Measurements from ENCODE around the gene PES1.
"Not testable (repeated sequence)": the region's sequence is repeated elsewhere in the genome, so short reads cannot be mapped to it uniquely, and the experiment has no call there.

PES1 gene

GRCh38 chr22:30568137-30568805 is 23.4 kb downstream of the PES1 start:
- Histone ChIP-seq H3K4me3 (no peak overlapping the region), H3K9me3 (no peaks in the 10 kb centered on the region), H3K27me3 (no peaks in the 10 kb centered on the region), H3K36me3 (no peaks in the 10 kb centered on the region), H3K27ac (no peak overlapping the region), H3K4me1 (peaks cover 0 to under 1% (median 0%) of the 10 kb centered on the region in 4 donors)
- intact Hi-C loops (cut with DNase I; ENCODE audit: low total_unique reads): no loop called here
- DNase-seq: no peak
- no peak for TF ChIP-seq CTCF (IDR thresholded peaks at IDR 0.05)

- DNase-seq; H3K9me3 ChIP-seq; H3K27me3 ChIP-seq; intact Hi-C loops (cut with DNase I; ENCODE audit: low total_unique reads); H3K4me1 ChIP-seq; H3K27ac ChIP-seq; H3K36me3 ChIP-seq; H3K4me3 ChIP-seq: not testable (repeated sequence)
Measured at GRCh38 chr22:30567277-30567676, 24.4 kb downstream of the PES1 start.

GRCh38 chr22:30566125-30566524 is 25.6 kb downstream of the PES1 start:
- H3K27me3 ChIP-seq: no peaks in the 10 kb centered on the region
- no peak overlapping the region for H3K4me3 ChIP-seq
- H3K36me3 ChIP-seq: no peaks in the 10 kb centered on the region
- no peak for TF ChIP-seq CTCF (IDR thresholded peaks at IDR 0.05)
- no peaks in the 10 kb centered on the region for H3K4me1 ChIP-seq
- no peak overlapping the region for H3K27ac ChIP-seq
- intact Hi-C loops (cut with DNase I; ENCODE audit: low total_unique reads): no loop called here
- H3K9me3 ChIP-seq: no peaks in the 10 kb centered on the region
- DNase-seq: no peak

- Histone ChIP-seq H3K4me1 (no peaks in the 10 kb centered on the region), H3K27ac (no peak overlapping the region), H3K9me3 (no peaks in the 10 kb centered on the region), H3K4me3 (no peak overlapping the region), H3K36me3 (no peaks in the 10 kb centered on the region), H3K27me3 (no peaks in the 10 kb centered on the region)
- no peak for TF ChIP-seq CTCF (IDR thresholded peaks at IDR 0.05)
- intact Hi-C loops (cut with DNase I; ENCODE audit: low total_unique reads): no loop called here
- DNase-seq: no peak
Measured at GRCh38 chr22:30565341-30565740, 26.4 kb downstream of the PES1 start.

- H3K27ac ChIP-seq: no peak overlapping the region
- H3K4me1 ChIP-seq: no peaks in the 10 kb centered on the region
- no peak overlapping the region for H3K4me3 ChIP-seq
- H3K9me3 ChIP-seq: no peaks in the 10 kb centered on the region
- H3K36me3 ChIP-seq: no peaks in the 10 kb centered on the region
- DNase-seq: no peak
- no peaks in the 10 kb centered on the region for H3K27me3 ChIP-seq
- intact Hi-C loops (cut with DNase I; ENCODE audit: low total_unique reads): no loop called here
- no peak for TF ChIP-seq CTCF (IDR thresholded peaks at IDR 0.05)
Measured at GRCh38 chr22:30564761-30565119, 27.0 kb downstream of the PES1 start.

- intact Hi-C loops (cut with DNase I; ENCODE audit: low total_unique reads): no loop called here
- Histone ChIP-seq H3K36me3 (no peaks in the 10 kb centered on the region), H3K9me3 (no peaks in the 10 kb centered on the region), H3K27me3 (no peaks in the 10 kb centered on the region), H3K4me3 (no peak overlapping the region), H3K4me1 (no peaks in the 10 kb centered on the region), H3K27ac (no peak overlapping the region)
- no peak for DNase-seq
- TF ChIP-seq CTCF (IDR thresholded peaks at IDR 0.05): no peak
Measured at GRCh38 chr22:30564045-30564760, 27.5 kb downstream of the PES1 start.

Measured in tibial artery (tissue), 4 donors.